Cardiac muscle cell (in vitro differentiated cells and primary cell): ENCODE measurements around the gene CCNI. TPM values are rescaled to one million over a fixed set of nuclear protein-coding genes. Genes with fewer than 3 reads are reported as not detected.
"Not testable (repeated sequence)": the region's sequence is repeated elsewhere in the genome, so short reads cannot be mapped to it uniquely, and the experiment has no call there.

Experiments used
- DNase-seq, 2 donors: peaks; one replicate each; pipeline versions ENCODE4 v3.0.0 to v3.0.0-alpha.2; 2010 to 2017; ENCODE audit warnings: low read depth in 1 of 2, low spot score in 1 of 2
- H3K27ac ChIP-seq: fragments of 200-600 bp; sonication (generic); 2 replicates; pipeline ENCODE4 v1.5.1; 2016
- H3K27me3 ChIP-seq: fragments of 200-600 bp; sonication (generic); 2 replicates; pipeline ENCODE4 v1.6.0; 2016; ENCODE audit warnings: control low read depth
- H3K36me3 ChIP-seq: fragments of 200-600 bp; sonication (generic); 2 replicates; pipeline ENCODE4 v1.5.1; 2016; ENCODE audit warnings: control low read depth
- H3K4me1 ChIP-seq: fragments of 200-600 bp; sonication (generic); 2 replicates; pipeline ENCODE4 v1.8.1; 2017; ENCODE audit warnings: low read depth, mild to moderate bottlenecking, mixed run types
- H3K4me3 ChIP-seq: fragments of 200-600 bp; sonication (generic); 2 replicates; pipeline ENCODE4 v1.5.1; 2016; ENCODE audit warnings: mild to moderate bottlenecking
- H3K9me3 ChIP-seq: fragments of 200-600 bp; sonication (generic); 2 replicates; pipeline ENCODE4 v1.5.1; 2017; ENCODE audit warnings: low read depth, mild to moderate bottlenecking, control low read depth
- CTCF ChIP-seq: IDR thresholded peaks from 2 replicates; pipeline ENCODE4 v1.5.1; 2012; ENCODE audit warnings: low read depth, mild to moderate bottlenecking, low read length
- polyA plus RNA-seq: library from polyadenylated mRNA; unstranded; fragments of >200 nt; fragmentation: Nextera tagmentation; extraction: Ambion mirVana; gene quantifications from 2 replicates; pipeline ENCODE4 v1.2.1, GENCODE V29; 2016
- total RNA-seq: library from RNA; depleted of rRNA; stranded (reverse); fragments of >200 nt; gene quantifications from 2 replicates; pipeline ENCODE4 v1.2.3, GENCODE V29; 2016

CCNI gene
- total and polyA plus RNA-seq, 2 experiments from 2014 or later: 129 to 140 TPM

- peak in 1 of 2 donors; percentile 61 for DNase-seq
- TF ChIP-seq CTCF: no peak
- H3K9me3 ChIP-seq: no peaks in the 10 kb centered on the region
- no peak overlapping the region for H3K4me3 ChIP-seq
- peaks cover 15% of the 10 kb centered on the region for H3K36me3 ChIP-seq
- no peaks in the 10 kb centered on the region for H3K27me3 ChIP-seq
- H3K27ac ChIP-seq: peak overlapping the region; percentile 46
- H3K4me1 ChIP-seq: peaks cover 14% of the 10 kb centered on the region
These were observed 32.2 kb downstream of the CCNI start for GRCh38 chr4:77043507-77044136.

- Histone ChIP-seq H3K27me3 (no peaks in the 10 kb centered on the region), H3K36me3 (peaks cover 4% of the 10 kb centered on the region), H3K4me3 (no peak overlapping the region), H3K4me1 (peaks cover 14% of the 10 kb centered on the region), H3K9me3 (no peaks in the 10 kb centered on the region), H3K27ac (no peak overlapping the region)
- TF ChIP-seq CTCF: no peak
- DNase-seq: no peak
These were observed 34.7 kb downstream of the CCNI start for GRCh38 chr4:77040854-77041725.

- H3K4me1 ChIP-seq: peaks cover 14% of the 10 kb centered on the region
- H3K36me3 ChIP-seq: peaks cover 4% of the 10 kb centered on the region
- no peaks in the 10 kb centered on the region for H3K9me3 ChIP-seq
- DNase-seq: no peak
- H3K4me3 ChIP-seq: no peak overlapping the region
- H3K27me3 ChIP-seq: no peaks in the 10 kb centered on the region
- no peak overlapping the region for H3K27ac ChIP-seq
- no peak for TF ChIP-seq CTCF
These were observed 35.5 kb downstream of the CCNI start for GRCh38 chr4:77040270-77040669.

GRCh38 chr4:77039796-77040195 is 36.0 kb downstream of the CCNI start:
- TF ChIP-seq CTCF: no peak
- H3K4me3 ChIP-seq: no peak overlapping the region
- H3K27ac ChIP-seq: no peak overlapping the region
- DNase-seq: no peak
- H3K9me3 ChIP-seq: no peaks in the 10 kb centered on the region
- peaks cover 4% of the 10 kb centered on the region for H3K36me3 ChIP-seq
- peaks cover 14% of the 10 kb centered on the region for H3K4me1 ChIP-seq
- H3K27me3 ChIP-seq: no peaks in the 10 kb centered on the region

- Histone ChIP-seq H3K4me1 (no peaks in the 10 kb centered on the region), H3K27me3 (no peaks in the 10 kb centered on the region), H3K36me3 (peaks cover 4% of the 10 kb centered on the region)
These were observed 38.1 kb downstream of the CCNI start for GRCh38 chr4:77037736-77038135.

GRCh38 chr4:77037168-77037567 is 38.6 kb downstream of the CCNI start:
- not testable (repeated sequence) for H3K36me3 ChIP-seq, H3K27me3 ChIP-seq, H3K27ac ChIP-seq, H3K9me3 ChIP-seq, H3K4me3 ChIP-seq, H3K4me1 ChIP-seq
- DNase-seq: peak in 1 of 2 donors; percentile 33

More at GRCh38 chr4:77037736-77038135, 38.1 kb downstream of the CCNI start:
- TF ChIP-seq CTCF: no peak
- no peak overlapping the region for H3K4me3 ChIP-seq
- H3K9me3 ChIP-seq: no peaks in the 10 kb centered on the region
- peak in 1 of 2 donors; percentile 40 for DNase-seq
- no peak overlapping the region for H3K27ac ChIP-seq
